GM10266 (cell line): ENCODE data around the gene VPS18.
A peak's percentile ranks its signal among the peaks of the same experiment; 100 is the strongest.

Experiments
- DNase-seq: peaks from one replicate; pipeline ENCODE4 v3.0.0; 2012; ENCODE audit errors: extremely low spot score
- TF ChIP-seq, protein P1 (sequence below): IDR thresholded peaks from 2 replicates; pipeline ENCODE4 v1.5.1; 2012; ENCODE audit warnings: mild to moderate bottlenecking, low read depth; ENCODE audit not compliant: control insufficient read depth, insufficient read depth; ENCODE audit errors: missing control alignments

VPS18 gene

DNA sequence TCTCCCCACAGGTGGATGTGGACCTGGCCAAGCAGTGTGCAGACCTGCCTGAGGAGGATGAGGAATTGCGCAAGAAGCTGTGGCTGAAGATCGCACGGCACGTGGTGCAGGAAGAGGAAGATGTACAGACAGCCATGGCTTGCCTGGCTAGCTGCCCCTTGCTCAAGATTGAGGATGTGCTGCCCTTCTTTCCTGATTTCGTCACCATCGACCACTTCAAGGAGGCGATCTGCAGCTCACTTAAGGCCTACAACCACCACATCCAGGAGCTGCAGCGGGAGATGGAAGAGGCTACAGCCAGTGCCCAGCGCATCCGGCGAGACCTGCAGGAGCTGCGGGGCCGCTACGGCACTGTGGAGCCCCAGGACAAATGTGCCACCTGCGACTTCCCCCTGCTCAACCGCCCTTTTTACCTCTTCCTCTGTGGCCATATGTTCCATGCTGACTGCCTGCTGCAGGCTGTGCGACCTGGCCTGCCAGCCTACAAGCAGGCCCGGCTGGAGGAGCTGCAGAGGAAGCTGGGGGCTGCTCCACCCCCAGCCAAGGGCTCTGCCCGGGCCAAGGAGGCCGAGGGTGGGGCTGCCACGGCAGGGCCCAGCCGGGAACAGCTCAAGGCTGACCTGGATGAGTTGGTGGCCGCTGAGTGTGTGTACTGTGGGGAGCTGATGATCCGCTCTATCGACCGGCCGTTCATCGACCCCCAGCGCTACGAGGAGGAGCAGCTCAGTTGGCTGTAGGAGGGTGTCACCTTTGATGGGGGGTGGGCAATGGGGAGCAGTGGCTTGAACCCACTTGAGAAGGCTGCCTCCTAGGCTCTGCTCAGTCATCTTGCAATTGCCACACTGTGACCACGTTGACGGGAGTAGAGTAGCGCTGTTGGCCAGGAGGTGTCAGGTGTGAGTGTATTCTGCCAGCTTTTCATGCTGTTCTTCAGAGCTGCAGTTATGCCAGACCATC is 8.6 kb downstream of the VPS18 start:
- no peak for DNase-seq

GRCh38 chr15:40904552-40905201 is 10.4 kb downstream of the VPS18 start:
- no peak for DNase-seq
- TF ChIP-seq, protein P1, sequence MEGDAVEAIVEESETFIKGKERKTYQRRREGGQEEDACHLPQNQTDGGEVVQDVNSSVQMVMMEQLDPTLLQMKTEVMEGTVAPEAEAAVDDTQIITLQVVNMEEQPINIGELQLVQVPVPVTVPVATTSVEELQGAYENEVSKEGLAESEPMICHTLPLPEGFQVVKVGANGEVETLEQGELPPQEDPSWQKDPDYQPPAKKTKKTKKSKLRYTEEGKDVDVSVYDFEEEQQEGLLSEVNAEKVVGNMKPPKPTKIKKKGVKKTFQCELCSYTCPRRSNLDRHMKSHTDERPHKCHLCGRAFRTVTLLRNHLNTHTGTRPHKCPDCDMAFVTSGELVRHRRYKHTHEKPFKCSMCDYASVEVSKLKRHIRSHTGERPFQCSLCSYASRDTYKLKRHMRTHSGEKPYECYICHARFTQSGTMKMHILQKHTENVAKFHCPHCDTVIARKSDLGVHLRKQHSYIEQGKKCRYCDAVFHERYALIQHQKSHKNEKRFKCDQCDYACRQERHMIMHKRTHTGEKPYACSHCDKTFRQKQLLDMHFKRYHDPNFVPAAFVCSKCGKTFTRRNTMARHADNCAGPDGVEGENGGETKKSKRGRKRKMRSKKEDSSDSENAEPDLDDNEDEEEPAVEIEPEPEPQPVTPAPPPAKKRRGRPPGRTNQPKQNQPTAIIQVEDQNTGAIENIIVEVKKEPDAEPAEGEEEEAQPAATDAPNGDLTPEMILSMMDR: no peak

More for the DNA sequence above, 8.6 kb downstream of the VPS18 start:
- TF ChIP-seq, protein P1: no peak

DNA sequence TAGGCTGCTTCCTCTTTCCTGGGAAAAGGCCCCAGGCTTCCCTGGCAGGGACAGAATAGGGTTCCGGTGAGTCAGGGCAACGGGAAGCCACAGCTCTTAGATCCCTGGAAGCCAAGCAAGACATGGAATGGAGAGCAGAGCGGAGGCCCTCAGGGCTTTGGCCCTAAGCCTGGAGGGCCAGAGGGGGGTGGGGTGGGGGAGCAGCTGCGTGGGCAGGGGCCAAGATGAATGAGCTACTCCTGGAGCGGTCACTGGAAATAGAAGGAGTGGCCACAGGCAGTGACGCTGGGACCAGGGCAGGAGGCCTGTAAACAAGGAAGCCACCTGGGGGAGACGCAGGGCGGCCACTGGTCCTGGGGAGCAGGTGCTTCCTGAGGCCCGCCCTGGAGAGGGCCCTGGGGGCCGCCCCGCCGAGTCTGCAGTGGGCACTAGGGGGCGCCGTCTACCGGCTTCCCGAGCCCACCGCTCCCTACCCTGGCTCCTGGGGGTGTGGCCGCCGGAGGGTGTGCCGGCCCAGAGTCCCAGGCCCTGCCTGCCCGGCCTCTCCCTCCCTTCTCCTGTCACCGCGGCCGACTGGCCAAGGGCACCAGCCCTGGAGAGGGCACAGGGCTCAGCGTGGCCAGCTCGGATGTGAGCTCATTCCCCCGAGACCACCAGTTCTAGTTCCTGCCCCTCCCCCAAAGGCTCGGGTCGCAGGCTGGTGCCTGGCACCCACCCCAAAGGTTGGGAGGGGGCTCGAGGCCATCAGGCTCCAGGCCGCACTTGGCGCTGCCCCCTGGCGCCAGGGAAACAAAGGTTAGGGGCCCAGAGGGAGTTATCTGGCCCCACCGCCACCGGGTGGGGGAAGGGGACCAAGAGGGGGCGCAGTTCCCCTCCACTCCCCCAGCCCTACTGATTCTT is 12.1 kb downstream of the VPS18 start:
- DNase-seq: peak; percentile 82
- TF ChIP-seq, protein P1: peak; percentile 82

DNA sequence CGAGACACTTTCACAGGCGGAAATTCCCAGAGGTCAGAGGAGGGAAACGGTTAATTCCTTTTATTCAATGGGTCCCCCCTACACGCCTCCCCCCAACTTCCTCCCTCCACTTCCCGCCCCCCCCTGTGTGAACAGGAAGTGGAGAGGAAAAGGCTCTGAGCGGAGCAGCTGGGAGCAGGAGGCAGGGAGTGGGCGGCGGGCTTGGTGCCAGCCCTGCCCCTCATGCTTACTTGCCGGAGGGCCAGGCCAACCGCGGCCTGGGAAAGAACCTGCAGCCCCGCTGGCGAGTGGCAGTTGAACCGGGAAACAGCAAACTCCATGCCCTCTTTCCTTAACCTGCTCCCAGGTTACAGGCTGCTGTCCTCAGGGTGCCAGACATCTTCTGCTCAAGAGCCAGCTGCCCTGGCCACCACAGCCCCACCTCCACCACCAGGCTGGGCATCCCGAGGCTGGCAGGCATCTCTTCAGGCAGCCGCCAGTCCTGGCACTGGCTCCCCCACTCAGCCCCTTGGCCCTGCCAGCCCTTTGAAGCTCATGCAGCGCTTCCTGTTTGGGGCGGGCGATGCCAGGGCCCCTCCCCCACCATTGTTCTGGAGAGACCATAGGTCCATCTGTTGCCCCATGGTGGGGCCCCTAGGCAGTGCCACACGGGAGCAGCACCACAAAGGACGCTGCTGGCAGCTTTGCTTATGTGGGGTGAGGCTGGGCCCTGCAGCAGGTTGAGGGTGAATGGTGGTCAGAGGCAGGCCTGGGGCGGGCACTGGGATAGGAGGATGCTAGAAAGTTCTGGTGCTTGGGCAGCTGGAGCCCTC is 12.9 kb downstream of the VPS18 start:
- TF ChIP-seq, protein P1: no peak
- DNase-seq: no peak

DNA sequence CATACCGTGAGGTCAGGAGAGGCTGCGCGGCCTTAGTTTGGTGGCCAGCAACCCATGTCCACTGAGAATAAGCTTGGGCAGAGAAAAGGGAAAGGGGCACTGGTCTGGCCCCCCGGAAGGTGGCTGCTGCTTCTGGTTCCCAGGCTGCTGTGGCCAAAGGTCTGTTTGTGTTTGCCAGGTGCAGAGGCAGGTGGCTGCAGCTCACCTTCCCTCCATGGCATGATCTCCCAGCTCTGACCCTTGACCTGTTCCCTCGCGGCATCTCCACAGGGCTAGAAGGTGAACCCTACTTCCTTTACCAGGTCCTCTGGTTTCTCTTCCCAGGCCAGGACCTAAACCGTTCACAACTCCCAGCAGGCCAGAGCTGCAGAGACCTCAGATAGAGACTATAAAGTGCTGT is 13.8 kb downstream of the VPS18 start:
- DNase-seq: no peak
- TF ChIP-seq, protein P1: no peak
